ENCODE results near the gene PSMC3. TPM values are rescaled to one million over a fixed set of nuclear protein-coding genes. Genes with fewer than 3 reads are reported as not detected.

The PSMC3 gene
- total RNA-seq = 108 TPM

DNA sequence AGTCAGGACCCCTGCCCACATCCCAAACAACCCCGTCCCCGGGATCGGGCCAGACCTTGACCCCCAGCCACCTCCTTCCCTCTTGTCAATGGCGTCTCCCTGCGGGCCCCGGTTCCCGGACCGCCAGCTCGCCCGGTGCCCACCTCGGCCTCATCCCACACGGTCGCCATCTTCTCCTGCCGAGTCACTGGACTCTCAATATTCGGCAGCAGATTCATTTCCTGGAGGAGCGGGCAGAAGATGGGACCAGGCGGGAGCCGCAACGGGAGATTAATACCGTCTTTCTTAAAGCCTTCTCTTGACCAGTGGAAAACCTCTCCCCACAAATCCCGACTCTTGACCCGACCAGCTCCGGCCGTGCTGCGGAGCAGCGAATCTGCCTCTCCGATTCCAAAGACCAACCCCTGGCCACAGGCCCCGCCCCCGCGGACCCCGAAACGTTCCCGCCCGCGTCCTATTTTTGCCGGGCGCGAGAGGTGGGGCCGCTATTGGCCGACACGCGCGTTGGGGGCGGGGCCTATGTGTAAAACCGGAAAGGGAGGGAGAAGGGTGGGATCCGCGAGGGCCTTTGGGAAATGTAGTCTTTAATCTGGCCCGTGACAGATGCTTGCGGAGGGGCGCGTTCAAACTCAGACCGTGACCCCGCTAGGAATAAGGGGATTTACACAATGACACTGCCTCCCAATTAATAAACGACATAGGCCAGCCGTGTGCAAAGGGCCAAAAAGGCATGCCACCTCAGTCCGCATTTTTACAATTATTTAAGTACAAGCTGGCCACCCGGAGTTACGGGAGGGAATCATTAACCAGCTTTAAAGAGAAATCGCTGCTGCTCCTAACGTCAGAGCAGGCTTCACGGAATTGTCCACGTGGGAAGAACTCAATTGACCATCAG lies at the start of gene PSMC3:
Gene PSMC3 (minus strand): TSS at position 378 of the 895 bp plus-strand sequence. CDS start 160 bp downstream, at position 218.

DNA sequence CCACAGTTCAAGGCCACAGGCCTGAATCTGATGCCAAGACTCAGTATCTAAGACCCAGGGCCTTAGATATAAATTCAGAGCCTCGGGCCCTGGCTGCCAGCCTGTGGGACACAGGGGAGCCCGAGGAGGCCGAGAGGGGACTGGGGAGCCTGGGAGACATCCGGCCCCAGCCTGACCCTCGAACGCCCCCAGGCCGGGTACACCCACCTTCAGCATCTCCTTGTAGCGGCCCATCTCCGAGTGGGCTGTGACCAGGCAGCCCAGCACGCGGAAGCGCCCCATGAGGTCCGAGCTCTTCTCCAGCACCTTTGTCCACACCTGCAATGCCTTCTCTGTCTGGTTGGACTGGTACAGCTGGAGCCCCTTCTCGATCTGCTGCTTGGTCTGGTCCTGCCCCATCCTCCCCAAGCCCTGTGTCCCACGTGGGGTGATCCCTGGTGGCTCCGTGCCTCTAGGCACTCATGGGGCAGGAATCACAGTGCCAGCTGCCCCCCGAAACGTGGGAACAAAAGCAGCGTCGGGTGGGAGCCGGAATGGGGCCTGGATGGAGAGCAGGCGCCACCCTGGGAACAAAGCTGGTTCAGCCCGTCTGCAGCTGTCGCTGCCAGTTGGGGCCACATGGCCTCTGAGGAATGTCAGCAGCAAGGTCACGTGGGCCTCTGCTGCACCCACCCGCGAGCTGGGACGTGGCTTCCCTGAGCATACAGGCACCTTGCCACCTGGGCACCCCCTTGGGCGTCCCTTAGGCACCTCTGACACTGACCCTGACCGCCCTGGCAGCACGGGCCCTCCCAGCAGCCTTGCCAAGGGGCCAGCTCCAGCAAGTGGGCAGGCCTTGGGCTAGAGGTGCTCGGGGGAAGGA lies 22.6 kb upstream of the PSMC3 start, which contains the start of gene RAPSN:
Gene RAPSN (minus strand): TSS at position 571 of the 862 bp plus-strand sequence. CDS start 172 bp downstream, at position 399.

DNA sequence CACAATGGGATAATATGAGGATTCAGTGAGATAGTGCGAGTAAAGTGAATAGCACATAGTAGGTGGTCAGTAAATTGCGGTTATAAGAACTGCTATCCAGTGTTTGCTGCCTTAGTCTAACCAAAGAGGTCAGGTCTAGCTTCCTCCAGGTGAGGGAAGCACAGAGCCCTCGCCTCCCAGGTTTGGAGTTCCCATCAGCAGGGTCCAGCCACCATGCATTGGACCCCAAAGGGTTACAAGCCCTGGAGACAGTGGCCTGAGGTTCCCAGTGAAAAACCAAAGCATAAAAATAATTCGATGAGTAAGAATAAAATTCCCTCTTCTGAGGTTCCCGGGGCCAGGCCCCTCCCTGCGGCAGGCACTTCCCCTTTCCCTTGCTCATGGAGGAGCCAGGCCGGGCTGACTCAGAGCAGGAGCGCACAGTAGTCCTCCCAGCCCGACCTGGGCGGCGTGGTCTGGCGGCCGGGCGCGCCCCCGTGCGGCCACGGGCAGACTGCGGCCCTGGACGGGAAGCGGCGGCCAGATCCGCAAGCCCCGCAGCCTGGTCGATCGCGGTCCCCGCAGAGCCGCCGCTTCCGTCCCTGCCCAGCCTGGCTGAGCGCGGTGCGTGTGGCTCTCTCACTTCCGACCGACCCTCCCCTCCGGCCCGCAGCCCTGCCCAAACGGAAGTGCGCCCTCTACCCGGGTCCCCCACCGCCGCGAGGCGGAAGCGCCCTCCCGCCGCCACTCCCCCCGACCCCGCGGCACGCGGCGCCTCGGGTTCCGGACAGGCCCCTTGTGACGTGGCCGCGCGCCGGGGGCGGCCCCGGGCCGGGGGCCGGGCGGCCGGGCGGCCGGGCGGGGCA lies 18.3 kb downstream of the PSMC3 start, which contains the start of gene SLC39A13:
Gene SLC39A13 (plus strand): TSS at position 845 of the 845 bp plus-strand sequence. CDS start 1,505 bp downstream, outside the sequence.

DNA sequence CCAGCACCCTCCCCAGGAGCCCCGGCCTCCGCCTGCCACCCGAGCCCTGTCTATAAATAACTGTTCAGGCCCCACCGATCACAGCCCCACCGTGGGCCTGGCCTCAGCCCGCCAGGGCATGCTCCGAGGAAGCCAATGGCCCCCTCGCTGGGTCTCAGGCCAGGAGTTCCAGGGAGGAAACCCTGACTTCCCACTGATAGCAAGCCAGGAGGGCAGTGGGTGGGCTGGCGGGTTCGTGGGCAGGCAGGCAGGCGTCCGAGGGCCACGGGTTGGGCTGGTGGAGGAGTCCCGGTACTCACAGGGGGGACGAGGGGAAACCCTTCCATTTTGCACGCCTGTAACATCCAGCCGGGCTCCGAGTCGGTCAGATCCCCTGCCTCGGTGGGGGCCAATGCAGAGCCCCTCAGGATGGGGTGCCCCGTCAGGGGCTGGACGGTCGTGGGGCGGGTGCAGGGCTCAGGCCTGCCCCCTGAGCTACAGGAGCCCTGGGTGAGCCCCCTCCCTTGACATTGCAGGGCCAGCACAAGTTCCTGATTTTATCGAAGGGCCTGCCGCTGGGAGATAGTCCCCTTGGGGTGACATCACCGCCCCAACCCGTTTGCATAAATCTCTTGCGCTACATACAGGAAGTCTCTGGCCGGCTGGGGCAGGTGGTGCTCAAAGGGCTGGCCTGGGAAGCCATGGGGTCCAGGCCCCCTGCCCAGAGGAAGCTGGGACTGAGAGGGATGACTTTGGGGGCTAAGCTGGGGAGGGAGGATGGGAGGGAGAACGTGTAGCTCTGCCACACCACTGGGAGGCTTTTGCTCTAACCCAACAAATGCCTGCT lies 48.0 kb downstream of the PSMC3 start, which contains the start of gene SPI1:
Gene SPI1 (minus strand): TSS at position 538 of the 826 bp plus-strand sequence. CDS start 194 bp downstream, at position 344.

Small RNAs within 50 kb of the gene (small RNA-seq; reads per million reads assigned to genes)
- gene MIR4487 = not detected

Other genes with a start within 250 kb of the PSMC3 start
- gene ARFGAP2, start 249.6 kb downstream of the PSMC3 start, total RNA-seq = 117 TPM
- gene PACSIN3, start 240.0 kb downstream of the PSMC3 start, total RNA-seq = 3.5 TPM
- gene DDB2, start 211.5 kb downstream of the PSMC3 start, total RNA-seq = 3.7 TPM
- 43.1 TPM for gene ACP2, start 177.6 kb downstream of the PSMC3 start, total RNA-seq
- gene NR1H3, start 168.4 kb downstream of the PSMC3 start, total RNA-seq = 11.5 TPM
- gene MADD, start 156.3 kb downstream of the PSMC3 start, total RNA-seq = 89.0 TPM
- not detected for gene MYBPC3, start 73.7 kb downstream of the PSMC3 start, total RNA-seq
- 1.8 TPM for gene SPI1, start 47.9 kb downstream of the PSMC3 start, total RNA-seq
- 12.5 TPM for gene SLC39A13, start 17.8 kb downstream of the PSMC3 start, total RNA-seq
- not detected for gene RAPSN, start 22.7 kb upstream of the PSMC3 start, total RNA-seq
- 188 TPM for gene CELF1, start 126.7 kb upstream of the PSMC3 start, total RNA-seq
- gene PTPMT1, start 139.2 kb upstream of the PSMC3 start, total RNA-seq = 29.5 TPM
- gene KBTBD4, start 152.5 kb upstream of the PSMC3 start, total RNA-seq = 32.3 TPM
- 59.7 TPM for gene NDUFS3, start 152.6 kb upstream of the PSMC3 start, total RNA-seq
- gene FAM180B, start 160.2 kb upstream of the PSMC3 start, total RNA-seq = not detected
- 33.2 TPM for gene C1QTNF4, start 168.0 kb upstream of the PSMC3 start, total RNA-seq
- 98.7 TPM for gene MTCH2, start 216.1 kb upstream of the PSMC3 start, total RNA-seq